Left hindlimb (tissue), 1 donor: ENCODE results near the gene NTPCR.
A peak's percentile ranks its signal among the peaks of the same experiment; 100 is the strongest.
"Not testable (repeated sequence)": the region's sequence is repeated elsewhere in the genome, so short reads cannot be mapped to it uniquely, and the experiment has no call there.

Experiments
- DNase-seq: peaks from one replicate; pipeline ENCODE4 v3.0.0-alpha.2; 2018

NTPCR gene, protein sequence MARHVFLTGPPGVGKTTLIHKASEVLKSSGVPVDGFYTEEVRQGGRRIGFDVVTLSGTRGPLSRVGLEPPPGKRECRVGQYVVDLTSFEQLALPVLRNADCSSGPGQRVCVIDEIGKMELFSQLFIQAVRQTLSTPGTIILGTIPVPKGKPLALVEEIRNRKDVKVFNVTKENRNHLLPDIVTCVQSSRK

GRCh38 chr1:232950197-232951176, at the start of gene NTPCR:
Gene NTPCR (plus strand): TSS chr1:232950611. CDS start chr1:232950711, 100 bp downstream.
- DNase-seq, result peak; percentile 95

DNA sequence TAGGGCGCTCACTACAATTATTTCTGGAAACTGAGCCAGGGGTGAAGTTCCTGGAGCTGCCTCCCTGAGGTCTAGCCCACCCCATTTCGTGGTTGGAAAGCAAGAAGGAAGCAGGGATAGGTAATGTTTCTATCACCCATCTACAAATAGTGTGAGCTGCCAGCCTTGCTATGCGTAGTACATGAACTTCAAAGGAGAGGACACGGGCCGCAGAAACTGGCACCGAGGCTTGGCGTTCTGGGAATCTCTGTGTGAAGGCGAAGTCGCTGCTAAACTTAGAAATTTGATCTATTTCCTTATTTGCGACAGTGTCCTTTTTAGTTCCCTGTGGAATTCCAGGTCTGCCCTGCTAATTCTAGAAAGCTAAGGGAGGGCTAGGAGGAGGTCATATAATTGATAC, 49.6 kb upstream of the NTPCR start:
- DNase-seq, result no peak

- no peak for DNase-seq
Measured at GRCh38 chr1:232901255-232901654, 49.2 kb upstream of the NTPCR start.

DNA sequence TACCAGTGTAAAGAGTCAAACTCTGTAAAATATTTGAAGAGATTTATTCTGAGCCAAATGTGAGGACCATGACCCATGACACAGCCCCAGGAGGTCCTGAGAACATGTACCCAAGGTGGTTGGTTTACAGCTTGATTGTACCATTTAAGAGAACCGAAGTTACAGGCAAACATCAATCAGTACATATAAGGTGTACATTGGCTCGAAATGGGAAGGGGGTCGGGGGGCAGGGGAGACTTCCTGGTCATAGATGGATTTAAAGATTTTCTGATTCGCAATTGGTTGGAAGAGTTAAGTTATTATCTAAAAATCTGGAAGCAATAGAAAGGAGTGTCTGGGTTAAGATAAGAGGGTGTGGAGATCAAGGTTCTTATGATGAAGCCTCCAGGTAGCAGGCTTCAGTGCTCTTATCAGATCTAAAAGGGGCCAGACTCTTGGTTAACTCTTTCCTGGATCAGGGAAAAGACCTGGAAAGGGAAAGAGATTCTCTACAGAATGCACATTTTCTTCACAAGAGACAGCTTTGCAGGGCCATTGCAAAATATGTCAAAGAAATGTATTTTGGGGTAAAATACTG, 47.5 kb upstream of the NTPCR start:
- DNase-seq, result no peak

- DNase-seq, result no peak
Measured at GRCh38 chr1:232904131-232904530, 46.3 kb upstream of the NTPCR start.

DNA sequence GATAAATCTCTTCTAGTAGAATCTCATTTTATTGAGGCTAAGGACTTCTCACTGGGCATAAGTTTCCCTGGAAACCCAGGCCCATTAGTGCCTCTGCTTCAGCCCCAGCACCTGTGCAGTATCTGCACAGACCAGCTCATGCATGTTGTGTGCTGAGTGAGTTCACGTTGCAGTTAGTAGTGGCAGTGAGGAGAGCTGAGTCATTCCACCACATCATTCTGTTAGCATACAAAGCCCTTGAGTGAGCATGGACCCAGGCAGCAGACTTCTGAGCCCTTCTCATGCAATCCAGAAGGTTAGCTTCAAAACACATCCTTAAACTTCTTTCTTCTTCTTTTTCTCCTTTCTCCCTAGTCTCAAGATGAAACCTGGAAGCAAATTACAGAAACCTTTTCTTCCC, 45.8 kb upstream of the NTPCR start:
- DNase-seq, result no peak

DNA sequence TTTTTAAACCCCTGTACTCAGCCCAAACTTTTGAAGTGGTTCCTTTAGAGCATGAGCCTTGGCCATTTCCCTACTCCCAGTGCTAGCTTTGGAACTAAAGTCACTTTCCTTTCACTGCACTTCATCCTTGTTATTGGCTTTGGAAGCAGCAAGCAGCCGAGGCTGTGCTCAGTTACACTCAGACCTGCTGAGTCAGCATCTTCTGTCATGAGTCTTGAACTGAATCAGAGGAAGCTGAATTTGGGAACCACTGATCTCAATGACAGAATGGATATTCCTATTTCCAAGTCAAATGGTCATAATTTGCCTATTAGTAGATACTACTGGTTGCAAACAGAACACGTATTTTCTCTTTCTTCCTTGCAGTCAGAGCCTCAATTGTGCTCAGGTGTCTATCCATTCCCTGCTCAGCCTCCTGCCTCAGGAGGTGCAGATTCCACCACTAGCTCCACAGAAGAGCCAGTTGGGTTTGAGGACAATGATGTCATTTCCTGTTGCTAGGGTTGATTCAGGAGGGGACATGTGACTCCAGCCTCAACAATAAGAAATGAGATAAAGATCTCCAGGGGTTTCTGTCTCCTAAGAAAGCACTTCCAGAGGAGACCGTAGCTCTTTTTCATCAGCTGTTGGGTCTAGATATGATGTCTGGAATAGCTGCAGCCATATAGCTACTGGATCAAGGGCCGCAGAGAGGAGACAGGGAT, 44.9 kb upstream of the NTPCR start:
- no peak for DNase-seq

DNA sequence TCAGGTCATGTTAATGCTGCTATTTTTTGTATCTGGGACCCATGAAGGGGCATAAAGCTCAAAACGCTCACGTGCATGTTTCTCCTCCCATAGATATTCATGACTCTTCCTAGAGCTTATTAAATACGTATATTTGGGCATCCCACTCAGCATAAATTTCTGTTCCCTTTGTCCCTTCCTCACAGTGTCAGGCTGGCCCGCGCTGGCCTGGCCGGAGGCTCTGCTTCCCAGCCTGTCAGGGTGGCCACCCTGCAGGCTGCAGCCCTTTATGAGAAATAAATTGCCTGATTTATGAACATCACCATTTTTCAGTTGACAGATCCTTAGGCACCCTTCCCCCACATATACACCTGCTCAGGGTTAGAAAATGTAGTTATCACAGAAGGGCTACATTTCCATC, 44.0 kb upstream of the NTPCR start:
- DNase-seq, result no peak

DNA sequence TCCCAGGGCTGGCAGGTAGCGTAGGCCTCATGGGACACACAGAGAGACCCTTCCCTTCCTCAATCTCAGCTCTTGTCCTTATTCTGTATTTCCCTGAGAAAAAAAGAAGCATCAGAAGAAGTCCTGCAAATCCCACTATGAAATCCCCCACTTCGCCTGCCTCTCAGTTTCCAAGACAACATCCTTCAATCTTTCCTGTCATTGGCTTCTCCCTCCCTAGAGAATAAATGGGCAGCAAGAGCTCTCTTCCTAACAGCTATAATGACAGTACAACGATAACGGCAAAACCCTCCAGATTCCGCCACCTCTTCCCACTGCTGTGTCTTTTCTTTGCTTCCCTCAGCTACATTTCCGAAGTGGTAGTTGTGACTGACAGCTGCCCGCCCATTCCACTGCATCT, 41.6 kb upstream of the NTPCR start:
- DNase-seq, result no peak

GRCh38 chr1:232909752-232910151, 40.7 kb upstream of the NTPCR start:
- DNase-seq, result no peak

DNA sequence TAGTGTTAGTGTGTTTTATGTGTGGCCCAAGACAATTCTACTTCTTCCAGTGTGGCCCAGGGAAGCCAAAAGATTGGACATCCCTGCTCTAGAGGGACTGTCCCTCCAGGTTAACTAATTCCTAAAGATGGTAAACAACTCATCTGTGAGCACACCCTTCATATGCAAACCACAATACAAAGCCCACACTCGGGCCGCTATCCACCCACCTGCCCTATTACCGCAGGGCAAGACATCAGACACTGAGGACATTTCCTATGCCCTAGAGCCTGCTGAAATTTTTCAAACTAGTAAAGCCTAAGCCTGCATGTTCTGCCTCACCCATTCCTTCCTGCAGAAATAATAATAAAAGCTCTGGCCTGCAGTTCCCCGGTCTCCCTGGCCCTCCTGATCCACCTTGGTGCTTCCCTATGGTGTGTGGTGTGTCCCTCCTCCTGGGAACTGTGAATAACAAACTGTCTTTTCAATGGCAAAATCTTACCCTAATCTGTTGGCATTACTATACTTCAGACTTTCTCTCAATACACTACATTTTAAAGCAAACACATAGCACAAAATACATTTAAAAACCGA, 39.3 kb upstream of the NTPCR start:
- DNase-seq, result no peak

GRCh38 chr1:232912845-232913580, 37.4 kb upstream of the NTPCR start:
- no peak for DNase-seq

DNA sequence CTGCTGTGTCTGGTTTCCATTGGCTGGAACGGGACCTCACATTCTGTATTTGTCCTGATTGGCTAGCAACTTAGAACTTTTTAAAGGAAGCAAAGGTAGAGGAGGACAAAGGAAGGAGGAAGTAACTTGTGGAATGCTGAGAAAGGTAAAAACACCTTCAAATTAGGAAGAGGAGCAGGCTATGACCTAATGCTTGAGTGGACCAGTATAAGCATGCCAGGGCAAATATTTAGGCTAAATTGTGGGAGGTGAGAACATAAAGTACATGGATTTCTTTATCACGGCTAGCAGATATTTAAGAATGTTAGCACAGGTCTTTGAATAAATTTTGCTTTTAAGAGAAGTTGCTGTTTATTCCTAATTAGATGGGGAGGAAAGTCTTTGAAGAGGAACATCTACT, 36.1 kb upstream of the NTPCR start:
- DNase-seq, result not testable (repeated sequence)

DNA sequence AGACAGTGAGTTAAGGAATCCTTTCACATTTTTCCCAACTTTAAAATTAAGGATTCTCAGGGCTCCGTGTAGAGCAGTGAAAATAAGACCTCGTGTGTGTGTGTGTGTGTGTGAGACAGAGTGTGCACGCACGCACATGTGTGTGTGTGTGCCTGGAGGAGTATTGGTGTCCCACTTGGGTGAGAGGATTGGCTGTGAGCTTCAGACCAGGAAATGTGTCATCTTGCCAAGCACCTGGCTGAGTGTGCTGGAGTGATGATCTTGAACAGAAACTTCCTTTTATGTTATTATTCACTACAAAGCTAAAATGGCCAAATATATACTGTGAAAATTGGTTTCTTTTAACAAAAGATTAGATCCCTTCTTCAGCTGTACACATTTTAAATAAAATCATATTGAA, 35.2 kb upstream of the NTPCR start:
- no peak for DNase-seq

- DNase-seq, result no peak
Measured at GRCh38 chr1:232917053-232917452, 33.4 kb upstream of the NTPCR start.

DNA sequence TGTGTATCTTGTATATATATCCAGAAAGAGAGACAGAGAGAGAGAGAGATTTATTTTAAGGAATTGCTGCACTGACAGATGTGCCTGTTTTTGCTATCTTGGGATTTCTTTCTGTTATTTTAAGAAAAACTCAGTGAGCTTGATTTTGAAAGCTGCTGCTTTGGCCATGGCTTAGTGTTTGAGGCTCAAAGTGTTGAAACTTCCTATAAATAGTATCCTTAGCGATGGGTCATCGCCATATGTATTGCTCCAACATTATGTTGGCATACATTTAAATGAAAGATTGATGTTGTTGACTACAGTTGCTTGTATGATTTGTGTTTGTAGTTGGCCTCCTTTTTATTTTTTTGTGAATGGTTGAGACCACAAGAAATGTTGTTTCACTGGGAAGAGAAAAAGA, 29.0 kb upstream of the NTPCR start:
- DNase-seq, result no peak

GRCh38 chr1:232922485-232922884, 27.9 kb upstream of the NTPCR start:
- DNase-seq, result no peak

DNA sequence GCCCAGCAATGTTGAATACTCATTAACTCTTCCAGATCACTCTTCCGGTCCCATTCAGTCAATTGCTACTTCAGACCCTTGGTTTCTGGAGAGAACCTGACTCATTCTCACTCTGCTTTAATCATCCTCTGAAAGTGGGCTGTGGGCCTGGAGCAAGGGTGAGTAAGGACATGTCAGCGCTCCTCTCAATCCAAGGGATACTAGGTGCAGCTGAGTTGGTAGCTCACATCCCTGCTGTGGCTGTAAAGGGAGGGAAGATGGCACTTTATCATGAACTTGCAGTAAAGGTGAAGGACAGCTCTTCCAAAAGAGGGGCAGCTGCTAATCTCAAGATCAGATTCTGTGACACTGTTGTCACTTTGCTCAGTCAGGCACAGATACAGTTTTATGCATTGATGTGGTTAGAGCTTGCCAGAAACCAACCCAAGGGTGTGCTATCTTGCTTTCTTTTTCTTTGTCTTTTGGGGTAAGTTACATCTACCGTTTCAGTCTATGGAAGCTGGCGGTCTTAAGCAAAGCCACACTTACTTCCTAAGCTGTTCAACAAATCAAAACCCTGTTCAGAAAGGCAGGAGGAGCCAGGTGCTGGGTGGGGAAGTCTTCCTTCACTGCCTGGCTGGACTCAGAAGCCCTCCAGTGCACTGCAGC, 26.5 kb upstream of the NTPCR start:
- DNase-seq, result no peak

- no peak for DNase-seq
Measured at GRCh38 chr1:232924874-232925273, 25.5 kb upstream of the NTPCR start.

DNA sequence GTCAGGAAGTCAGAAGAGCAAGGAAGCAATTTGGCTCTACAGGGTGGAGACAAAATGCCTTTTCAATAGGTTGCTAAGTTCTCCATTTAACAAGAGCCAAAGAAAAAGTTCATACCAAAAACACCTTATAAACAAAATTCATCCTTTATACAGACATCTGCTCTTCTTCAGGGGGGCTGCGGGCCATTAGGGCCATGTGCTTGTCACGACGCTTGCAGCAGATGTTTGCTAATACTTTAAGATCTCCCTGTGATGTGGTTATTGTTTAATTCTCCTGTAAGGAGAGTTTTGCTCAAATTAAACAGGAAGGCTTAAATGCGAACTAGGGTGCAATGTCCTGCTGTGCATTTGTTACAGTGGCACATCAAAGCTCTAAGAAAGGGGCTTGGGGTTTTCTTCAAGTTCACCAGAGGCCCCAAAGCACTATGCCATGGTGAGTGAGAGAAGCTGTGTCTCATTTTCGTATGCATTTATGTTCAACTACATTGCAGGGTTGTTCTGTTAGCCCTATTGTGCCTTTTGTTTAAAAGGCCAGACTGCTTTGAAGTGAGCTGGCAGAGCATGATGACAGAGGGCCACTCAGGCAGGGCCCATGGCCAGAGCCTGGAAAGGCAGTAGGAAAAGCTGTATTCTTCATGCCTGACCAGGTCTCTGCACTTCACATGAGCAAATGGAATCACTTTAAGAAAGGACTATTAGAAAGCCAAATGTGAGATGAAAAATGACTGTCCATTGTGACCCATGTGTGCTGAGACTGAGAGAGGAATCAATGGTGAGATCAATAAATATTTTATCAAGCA, 24.8 kb upstream of the NTPCR start:
- DNase-seq, result no peak

DNA sequence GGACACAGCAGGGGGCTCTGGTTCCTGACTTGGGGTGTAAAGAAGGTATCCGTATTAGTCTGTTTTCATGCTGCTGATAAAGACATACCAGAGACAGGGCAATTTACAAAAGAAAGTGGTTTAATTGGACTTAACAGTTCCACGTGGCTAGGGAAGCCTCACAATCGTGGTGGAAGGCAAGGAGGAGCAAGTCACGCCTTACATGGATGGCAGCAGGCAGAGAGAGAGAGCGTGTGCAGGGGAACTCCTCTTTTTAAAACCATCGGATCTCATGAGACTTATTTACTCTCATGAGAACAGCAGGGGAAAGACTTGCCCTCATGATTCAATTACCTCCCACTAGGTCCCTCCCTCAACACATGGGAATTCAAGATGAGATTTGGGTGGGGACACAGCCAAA, 23.2 kb upstream of the NTPCR start:
- not testable (repeated sequence) for DNase-seq
